ENCODE results near the gene BAHD1. TPM values are rescaled to one million over a fixed set of nuclear protein-coding genes. Genes with fewer than 3 reads are reported as not detected.

BAHD1 gene
- polyA plus RNA-seq, 3 donors: 0.67 to 8.9 (median 0.79) TPM

GRCh38 chr15:40449275-40449674 is 8.5 kb downstream of the BAHD1 start:
- TF ChIP-seq CTCF (IDR thresholded peaks at IDR 0.05): no peak
- Histone ChIP-seq H3K27me3 (ENCODE audit: control insufficient read depth in 2 of 2, insufficient read depth in 2 of 2, low read length in 2 of 2) (no peaks in the 10 kb centered on the region), H3K4me1 (ENCODE audit: control insufficient read depth in 1 of 2, insufficient read depth in 2 of 2, low read length in 2 of 2) (peaks cover 5 to 17% of the 10 kb centered on the region in 2 donors), H2AFZ (ENCODE audit: insufficient read depth, low read depth, low read length, poor library complexity, severe bottlenecking) (no peak overlapping the region), H4K20me1 (ENCODE audit: insufficient read depth, low read length) (peaks cover 88% of the 10 kb centered on the region), H3K36me3 (replicated peaks in 1 of 2; ENCODE audit: control insufficient read depth in 1 of 2, insufficient read depth in 2 of 2, low read length in 2 of 2) (no peaks in the 10 kb centered on the region), H3K27ac (ENCODE audit: low read depth in 1 of 2, low read length in 2 of 2) (no peak overlapping the region), H3K4me2 (replicated peaks; ENCODE audit: extremely low read depth, low read length, poor library complexity, severe bottlenecking) (no peak overlapping the region), H3K4me3 (replicated peaks in 1 of 3; ENCODE audit: low read depth in 2 of 3, low read length in 3 of 3) (no peak overlapping the region), H3K9ac (ENCODE audit: insufficient read depth, low read length, poor library complexity, severe bottlenecking) (no peak overlapping the region), H3K9me3 (replicated peaks in 1 of 2; ENCODE audit: control insufficient read depth in 1 of 2, insufficient read depth in 1 of 2, low read length in 2 of 2) (no peaks in the 10 kb centered on the region), H3K79me2 (ENCODE audit: insufficient read depth, low read length) (peaks cover 75% of the 10 kb centered on the region)
- Mint-ChIP-seq H3K27me3 (ENCODE audit: low read depth in 3 of 3) (peaks cover 3 to 4% (median 3%) of the 10 kb centered on the region in 3 donors), H3K4me1 (peaks cover 39% of the 10 kb centered on the region), H3K9me3 (no peaks in the 10 kb centered on the region), H3K4me3 (no peak overlapping the region), H3K36me3 (peaks cover 9 to 12% of the 10 kb centered on the region in 2 donors), H3K27ac (no peak overlapping the region)
- intact Hi-C loops (cut with micrococcal nuclease): no loop called here
- DNase-seq: no peak

- no peak overlapping the region for H3K4me3 ChIP-seq (replicated peaks in 1 of 3; ENCODE audit: low read depth in 2 of 3, low read length in 3 of 3)
- peaks cover 88% of the 10 kb centered on the region for H4K20me1 ChIP-seq (ENCODE audit: insufficient read depth, low read length)
- H3K36me3 Mint-ChIP-seq: peaks cover 9 to 12% of the 10 kb centered on the region in 2 donors
- H3K27me3 Mint-ChIP-seq (ENCODE audit: low read depth in 3 of 3): peaks cover 0 to 3% (median 0%) of the 10 kb centered on the region in 3 donors
- DNase-seq: no peak
- H3K4me1 ChIP-seq (ENCODE audit: control insufficient read depth in 1 of 2, insufficient read depth in 2 of 2, low read length in 2 of 2): peaks cover 13 to 25% of the 10 kb centered on the region in 2 donors
- no peaks in the 10 kb centered on the region for H3K36me3 ChIP-seq (replicated peaks in 1 of 2; ENCODE audit: control insufficient read depth in 1 of 2, insufficient read depth in 2 of 2, low read length in 2 of 2)
- H3K4me3 Mint-ChIP-seq: no peak overlapping the region
- H3K79me2 ChIP-seq (ENCODE audit: insufficient read depth, low read length): peaks cover 71% of the 10 kb centered on the region
- no peak overlapping the region for H3K27ac Mint-ChIP-seq
- H2AFZ ChIP-seq (ENCODE audit: insufficient read depth, low read depth, low read length, poor library complexity, severe bottlenecking): no peak overlapping the region
- intact Hi-C loops (cut with micrococcal nuclease): no loop called here
- no peaks in the 10 kb centered on the region for H3K9me3 ChIP-seq (replicated peaks in 1 of 2; ENCODE audit: control insufficient read depth in 1 of 2, insufficient read depth in 1 of 2, low read length in 2 of 2)
- TF ChIP-seq CTCF (IDR thresholded peaks at IDR 0.05): no peak
- peaks cover 40% of the 10 kb centered on the region for H3K4me1 Mint-ChIP-seq
- 100% methylated on average over 1 of the region's 2 CpGs for whole genome bisulfite sequencing (ENCODE audit: insufficient coverage)
- no peaks in the 10 kb centered on the region for H3K9me3 Mint-ChIP-seq
- H3K9ac ChIP-seq (ENCODE audit: insufficient read depth, low read length, poor library complexity, severe bottlenecking): no peak overlapping the region
- no peak overlapping the region for H3K4me2 ChIP-seq (replicated peaks; ENCODE audit: extremely low read depth, low read length, poor library complexity, severe bottlenecking)
- H3K27me3 ChIP-seq (ENCODE audit: control insufficient read depth in 2 of 2, insufficient read depth in 2 of 2, low read length in 2 of 2): no peaks in the 10 kb centered on the region
- no peak overlapping the region for H3K27ac ChIP-seq (ENCODE audit: low read depth in 1 of 2, low read length in 2 of 2)
These were observed 9.3 kb downstream of the BAHD1 start for GRCh38 chr15:40450047-40450446.

All from CD14-positive monocyte (primary cell).